A549 (cell line): ENCODE data around the gene BHMT.

Source experiments
- KDM1A ChIP-seq: fragments of 200-600 bp; sonication (generic); IDR thresholded peaks from 2 replicates; pipeline ENCODE4 v1.6.1; 2016; ENCODE audit warnings: low read depth, mild to moderate bottlenecking
- POLR2A ChIP-seq: IDR thresholded peaks from 2 replicates; pipeline ENCODE4 v1.6.1; 2012; ENCODE audit warnings: mild to moderate bottlenecking, low read length
- RAD21 ChIP-seq, 2 experiments: fragments of >200 bp in 1 of 2; sonication (Bioruptor Twin) in 1 of 2; formaldehyde crosslinking in 1 of 2; IDR thresholded peaks in 1 of 2; conservative IDR thresholded peaks in 1 of 2; 2 replicates in 1 of 2; 3 replicates in 1 of 2; pipeline ENCODE4 v1.6.1; 2012 to 2018; ENCODE audit warnings: inconsistent platforms in 1 of 2
- RFX5 ChIP-seq: fragments of 450-650 bp; IDR thresholded peaks from 2 replicates; pipeline ENCODE4 v1.7.1; 2014; ENCODE audit warnings: antibody characterized with exemption, mild to moderate bottlenecking, moderate library complexity
- TF ChIP-seq, protein P1 (sequence below): fragments of 250-450 bp; sonication (Bioruptor Pico); IDR thresholded peaks from 2 replicates; pipeline ENCODE4 v1.5.0; 2020; ENCODE audit warnings: low read depth, mild to moderate bottlenecking, moderate library complexity
- TF ChIP-seq, protein P2 (sequence below): IDR thresholded peaks from 2 replicates; pipeline ENCODE4 v1.6.1; 2012
- TF ChIP-seq, protein P3 (sequence below): fragments of >200 bp; sonication (Bioruptor Twin); formaldehyde crosslinking; IDR thresholded peaks from 3 replicates; pipeline ENCODE4 v1.5.1; 2016
- TF ChIP-seq, protein P4 (sequence below): fragments of 200-600 bp; sonication (generic); IDR thresholded peaks from 2 replicates; pipeline ENCODE4 v1.6.1; 2016; ENCODE audit warnings: antibody characterized with exemption, mild to moderate bottlenecking, moderate library complexity

DNA sequence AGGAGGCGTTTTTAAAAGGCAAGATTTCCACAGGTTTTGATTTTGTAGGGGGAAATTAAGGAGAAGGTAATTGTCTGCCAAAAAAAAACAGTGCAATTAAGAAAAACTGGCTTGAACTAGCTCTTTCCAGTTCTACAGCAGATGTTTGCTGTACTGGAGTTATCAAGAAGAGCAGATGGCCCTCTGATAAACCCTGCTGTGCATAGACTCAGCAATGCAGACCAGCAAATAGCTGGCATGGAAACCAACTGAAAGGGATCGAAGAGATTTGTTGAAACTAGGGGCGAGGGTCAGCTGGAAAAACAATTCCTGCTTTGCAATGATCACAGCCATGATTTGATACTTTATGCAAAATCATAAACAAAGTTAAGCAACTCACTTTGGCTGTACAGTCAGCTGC lies 17.8 kb upstream of the BHMT start:
- TF ChIP-seq KDM1A (no peak), POLR2A (no peak), RAD21 (conservative IDR thresholded peaks at IDR 0.05 in 1 of 2, IDR thresholded peaks at IDR 0.05 in 1 of 2) (no peak), RFX5 (no peak)
- TF ChIP-seq, protein P1, sequence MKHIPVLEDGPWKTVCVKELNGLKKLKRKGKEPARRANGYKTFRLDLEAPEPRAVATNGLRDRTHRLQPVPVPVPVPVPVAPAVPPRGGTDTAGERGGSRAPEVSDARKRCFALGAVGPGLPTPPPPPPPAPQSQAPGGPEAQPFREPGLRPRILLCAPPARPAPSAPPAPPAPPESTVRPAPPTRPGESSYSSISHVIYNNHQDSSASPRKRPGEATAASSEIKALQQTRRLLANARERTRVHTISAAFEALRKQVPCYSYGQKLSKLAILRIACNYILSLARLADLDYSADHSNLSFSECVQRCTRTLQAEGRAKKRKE (CRISPR knock-in tag): no peak
- TF ChIP-seq, protein P2, sequence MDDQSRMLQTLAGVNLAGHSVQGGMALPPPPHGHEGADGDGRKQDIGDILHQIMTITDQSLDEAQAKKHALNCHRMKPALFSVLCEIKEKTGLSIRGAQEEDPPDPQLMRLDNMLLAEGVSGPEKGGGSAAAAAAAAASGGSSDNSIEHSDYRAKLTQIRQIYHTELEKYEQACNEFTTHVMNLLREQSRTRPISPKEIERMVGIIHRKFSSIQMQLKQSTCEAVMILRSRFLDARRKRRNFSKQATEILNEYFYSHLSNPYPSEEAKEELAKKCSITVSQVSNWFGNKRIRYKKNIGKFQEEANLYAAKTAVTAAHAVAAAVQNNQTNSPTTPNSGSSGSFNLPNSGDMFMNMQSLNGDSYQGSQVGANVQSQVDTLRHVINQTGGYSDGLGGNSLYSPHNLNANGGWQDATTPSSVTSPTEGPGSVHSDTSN: no peak
- TF ChIP-seq, protein P3, sequence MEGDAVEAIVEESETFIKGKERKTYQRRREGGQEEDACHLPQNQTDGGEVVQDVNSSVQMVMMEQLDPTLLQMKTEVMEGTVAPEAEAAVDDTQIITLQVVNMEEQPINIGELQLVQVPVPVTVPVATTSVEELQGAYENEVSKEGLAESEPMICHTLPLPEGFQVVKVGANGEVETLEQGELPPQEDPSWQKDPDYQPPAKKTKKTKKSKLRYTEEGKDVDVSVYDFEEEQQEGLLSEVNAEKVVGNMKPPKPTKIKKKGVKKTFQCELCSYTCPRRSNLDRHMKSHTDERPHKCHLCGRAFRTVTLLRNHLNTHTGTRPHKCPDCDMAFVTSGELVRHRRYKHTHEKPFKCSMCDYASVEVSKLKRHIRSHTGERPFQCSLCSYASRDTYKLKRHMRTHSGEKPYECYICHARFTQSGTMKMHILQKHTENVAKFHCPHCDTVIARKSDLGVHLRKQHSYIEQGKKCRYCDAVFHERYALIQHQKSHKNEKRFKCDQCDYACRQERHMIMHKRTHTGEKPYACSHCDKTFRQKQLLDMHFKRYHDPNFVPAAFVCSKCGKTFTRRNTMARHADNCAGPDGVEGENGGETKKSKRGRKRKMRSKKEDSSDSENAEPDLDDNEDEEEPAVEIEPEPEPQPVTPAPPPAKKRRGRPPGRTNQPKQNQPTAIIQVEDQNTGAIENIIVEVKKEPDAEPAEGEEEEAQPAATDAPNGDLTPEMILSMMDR: no peak
- TF ChIP-seq, protein P4, sequence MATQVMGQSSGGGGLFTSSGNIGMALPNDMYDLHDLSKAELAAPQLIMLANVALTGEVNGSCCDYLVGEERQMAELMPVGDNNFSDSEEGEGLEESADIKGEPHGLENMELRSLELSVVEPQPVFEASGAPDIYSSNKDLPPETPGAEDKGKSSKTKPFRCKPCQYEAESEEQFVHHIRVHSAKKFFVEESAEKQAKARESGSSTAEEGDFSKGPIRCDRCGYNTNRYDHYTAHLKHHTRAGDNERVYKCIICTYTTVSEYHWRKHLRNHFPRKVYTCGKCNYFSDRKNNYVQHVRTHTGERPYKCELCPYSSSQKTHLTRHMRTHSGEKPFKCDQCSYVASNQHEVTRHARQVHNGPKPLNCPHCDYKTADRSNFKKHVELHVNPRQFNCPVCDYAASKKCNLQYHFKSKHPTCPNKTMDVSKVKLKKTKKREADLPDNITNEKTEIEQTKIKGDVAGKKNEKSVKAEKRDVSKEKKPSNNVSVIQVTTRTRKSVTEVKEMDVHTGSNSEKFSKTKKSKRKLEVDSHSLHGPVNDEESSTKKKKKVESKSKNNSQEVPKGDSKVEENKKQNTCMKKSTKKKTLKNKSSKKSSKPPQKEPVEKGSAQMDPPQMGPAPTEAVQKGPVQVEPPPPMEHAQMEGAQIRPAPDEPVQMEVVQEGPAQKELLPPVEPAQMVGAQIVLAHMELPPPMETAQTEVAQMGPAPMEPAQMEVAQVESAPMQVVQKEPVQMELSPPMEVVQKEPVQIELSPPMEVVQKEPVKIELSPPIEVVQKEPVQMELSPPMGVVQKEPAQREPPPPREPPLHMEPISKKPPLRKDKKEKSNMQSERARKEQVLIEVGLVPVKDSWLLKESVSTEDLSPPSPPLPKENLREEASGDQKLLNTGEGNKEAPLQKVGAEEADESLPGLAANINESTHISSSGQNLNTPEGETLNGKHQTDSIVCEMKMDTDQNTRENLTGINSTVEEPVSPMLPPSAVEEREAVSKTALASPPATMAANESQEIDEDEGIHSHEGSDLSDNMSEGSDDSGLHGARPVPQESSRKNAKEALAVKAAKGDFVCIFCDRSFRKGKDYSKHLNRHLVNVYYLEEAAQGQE: no peak
